Right atrium auricular region (tissue), 2 donors: Measurements from ENCODE around the gene MSX2. TPM values are rescaled to one million over a fixed set of nuclear protein-coding genes. Genes with fewer than 3 reads are reported as not detected.

Experiments used
- microRNA-seq, 2 donors: library from miRNA; unstranded; fragments of <30 nt; microRNA quantifications; one replicate each; pipeline ENCODE4, GENCODE V29; 2016 to 2017; ENCODE audit warnings: borderline number of aligned reads in 2 of 2, borderline replicate concordance in 1 of 2
- total RNA-seq, 2 donors: library from RNA; depleted of rRNA; stranded (reverse); fragments of >200 nt; gene quantifications; one replicate each; pipeline ENCODE4 v1.1.0, GENCODE V29; 2016

The MSX2 gene
- total RNA-seq, 2 donors from 2014 or later, result 2.6 to 3.4 TPM

Small RNA genes lying within 50 kb of the gene (microRNA-seq; reads per million reads assigned to microRNA genes)
- gene MIR4634, result 0 to 0.71 reads per million in 2 donors
